NCI-H2171 treated with DMSO at 0.1 percent for 48 hours (cell line): ENCODE data around the gene CFAP43.

ENCODE experiments used
- DNase-seq: peaks from one replicate; lab custom pipeline; 2025; lab: John Stamatoyannopoulos, UW

The CFAP43 gene

DNA sequence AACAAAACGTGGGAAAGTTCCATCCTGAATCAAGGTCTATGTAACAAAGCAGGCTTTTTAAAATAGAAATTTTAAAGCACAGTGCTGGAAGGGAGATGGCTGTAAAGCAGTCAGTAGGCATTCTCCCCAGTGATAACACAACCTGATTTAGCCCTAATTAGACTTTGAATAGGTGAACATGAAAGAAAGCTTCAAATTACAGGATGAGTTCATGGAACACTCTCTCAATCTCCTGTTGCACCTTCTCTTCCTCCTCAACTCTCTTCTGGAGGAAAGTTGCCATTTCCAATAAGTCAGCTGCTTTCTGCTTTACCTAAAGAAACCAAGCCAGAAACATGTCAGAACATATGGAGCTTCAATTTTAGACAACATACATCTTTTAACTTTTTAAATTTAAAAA, 90.1 kb downstream of the CFAP43 start:
- no peak for DNase-seq

DNA sequence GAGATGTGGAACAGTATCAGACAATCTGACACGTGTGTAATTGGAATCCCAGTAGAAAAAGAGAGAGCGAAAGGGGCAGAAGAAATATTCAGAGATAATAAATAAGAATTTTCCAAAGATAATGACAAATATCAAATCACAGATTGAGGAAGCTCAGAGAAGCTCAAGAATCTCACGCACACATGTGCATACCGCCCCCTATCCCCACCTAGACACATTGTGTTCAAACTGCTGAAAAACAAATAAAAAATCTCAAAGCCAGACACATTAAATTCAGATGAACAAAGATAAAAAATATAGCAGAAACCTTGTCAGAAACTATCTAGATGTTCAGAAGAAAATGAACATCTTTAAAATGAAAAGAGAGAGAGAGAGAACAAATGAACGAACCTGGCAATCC, 92.9 kb downstream of the CFAP43 start:
- DNase-seq: no peak

DNA sequence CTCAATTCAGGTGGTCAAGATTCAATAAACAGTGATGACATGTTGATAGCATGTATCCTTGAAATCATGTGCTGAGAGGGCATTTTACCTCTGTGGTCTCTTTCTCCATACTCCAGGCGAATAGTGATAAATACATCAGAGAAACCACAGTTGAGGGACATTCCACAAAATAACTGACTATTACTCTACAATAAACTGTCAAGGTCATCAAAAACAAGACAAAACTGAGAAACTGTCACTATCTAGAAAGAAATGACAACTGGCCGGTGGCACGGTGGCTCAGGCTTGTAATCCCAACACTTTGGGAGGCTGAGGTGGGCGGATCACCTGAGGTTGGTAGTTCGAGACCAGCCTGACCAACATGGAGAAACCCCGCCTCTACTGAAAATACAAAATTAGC, 94.0 kb downstream of the CFAP43 start:
- DNase-seq: no peak

DNA sequence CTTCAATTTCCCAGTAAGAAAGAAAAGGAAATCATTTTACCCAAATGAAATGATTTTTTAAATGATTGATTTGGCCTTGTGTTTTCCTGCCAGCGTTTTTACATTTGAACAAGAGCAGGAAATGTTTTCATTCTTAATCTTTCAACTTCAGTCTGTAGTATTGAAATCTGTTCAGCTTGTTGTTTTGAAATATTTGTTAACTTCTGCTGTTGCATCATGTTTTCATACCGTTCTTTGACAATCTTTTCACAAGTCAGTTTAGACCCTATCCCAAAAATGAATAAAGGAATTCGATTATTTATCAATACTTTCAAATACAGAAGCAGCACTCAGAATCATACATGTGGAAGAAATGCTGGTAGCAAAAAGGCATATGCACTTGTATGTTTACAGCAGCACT, 102.1 kb downstream of the CFAP43 start:
- DNase-seq: no peak

DNA sequence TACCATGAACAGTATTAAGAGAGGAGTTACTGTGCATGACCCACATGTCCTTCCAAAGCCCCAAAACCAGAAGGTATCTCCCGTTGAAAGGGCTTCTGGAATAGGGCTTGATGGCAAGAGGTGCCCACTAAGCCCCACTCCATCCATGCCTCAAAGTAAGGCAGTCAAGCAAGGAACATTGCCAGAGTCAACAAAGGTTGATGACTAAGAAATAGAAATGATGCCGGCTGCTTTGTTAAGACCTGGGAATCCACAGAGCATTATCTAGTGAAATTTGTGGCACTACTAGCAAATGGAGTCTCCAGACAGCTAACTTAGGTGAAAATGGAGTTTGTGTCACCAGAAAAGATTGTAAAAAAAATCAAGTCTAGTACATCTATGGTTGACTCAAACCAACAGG, 104.0 kb downstream of the CFAP43 start:
- no peak for DNase-seq

DNA sequence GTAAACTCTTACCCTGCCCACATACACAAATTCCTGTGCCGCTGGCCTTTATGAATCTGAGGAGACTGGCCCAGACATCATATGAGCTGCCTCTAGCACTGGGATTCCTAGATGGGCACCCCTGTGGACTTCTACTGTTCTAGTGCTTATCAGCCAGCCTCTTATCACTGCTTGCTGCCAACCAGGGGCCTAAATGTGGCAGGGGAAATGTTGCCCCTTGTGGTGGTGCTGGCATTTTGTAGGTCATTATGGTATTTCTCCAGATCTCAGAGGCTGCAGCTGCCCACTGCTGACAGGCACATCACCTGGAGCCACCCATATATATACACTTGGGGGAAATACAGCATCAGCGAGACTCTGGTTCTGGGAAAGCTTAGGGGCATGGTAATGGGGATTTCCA, 104.8 kb downstream of the CFAP43 start:
- peak; percentile 16 for DNase-seq

DNA sequence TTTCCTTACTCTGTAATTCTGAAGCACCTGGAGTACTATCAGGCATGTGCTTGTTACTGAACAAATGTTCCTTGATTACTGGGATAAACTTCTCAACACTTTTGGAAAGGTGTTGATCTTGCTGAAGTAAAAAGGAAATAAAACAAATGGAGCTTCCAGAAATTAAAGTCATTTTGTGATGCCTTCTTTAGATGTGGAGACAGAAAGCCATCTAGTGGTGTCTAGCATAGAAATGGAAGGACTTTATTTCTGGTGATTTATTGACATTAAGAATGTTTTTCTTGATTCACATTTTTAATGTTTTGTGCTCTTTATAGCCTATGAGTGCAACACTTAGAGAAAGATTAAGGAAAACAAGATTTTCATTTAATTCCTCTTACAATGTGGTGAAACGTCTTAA, 108.8 kb downstream of the CFAP43 start:
- peak; percentile 39 for DNase-seq

DNA sequence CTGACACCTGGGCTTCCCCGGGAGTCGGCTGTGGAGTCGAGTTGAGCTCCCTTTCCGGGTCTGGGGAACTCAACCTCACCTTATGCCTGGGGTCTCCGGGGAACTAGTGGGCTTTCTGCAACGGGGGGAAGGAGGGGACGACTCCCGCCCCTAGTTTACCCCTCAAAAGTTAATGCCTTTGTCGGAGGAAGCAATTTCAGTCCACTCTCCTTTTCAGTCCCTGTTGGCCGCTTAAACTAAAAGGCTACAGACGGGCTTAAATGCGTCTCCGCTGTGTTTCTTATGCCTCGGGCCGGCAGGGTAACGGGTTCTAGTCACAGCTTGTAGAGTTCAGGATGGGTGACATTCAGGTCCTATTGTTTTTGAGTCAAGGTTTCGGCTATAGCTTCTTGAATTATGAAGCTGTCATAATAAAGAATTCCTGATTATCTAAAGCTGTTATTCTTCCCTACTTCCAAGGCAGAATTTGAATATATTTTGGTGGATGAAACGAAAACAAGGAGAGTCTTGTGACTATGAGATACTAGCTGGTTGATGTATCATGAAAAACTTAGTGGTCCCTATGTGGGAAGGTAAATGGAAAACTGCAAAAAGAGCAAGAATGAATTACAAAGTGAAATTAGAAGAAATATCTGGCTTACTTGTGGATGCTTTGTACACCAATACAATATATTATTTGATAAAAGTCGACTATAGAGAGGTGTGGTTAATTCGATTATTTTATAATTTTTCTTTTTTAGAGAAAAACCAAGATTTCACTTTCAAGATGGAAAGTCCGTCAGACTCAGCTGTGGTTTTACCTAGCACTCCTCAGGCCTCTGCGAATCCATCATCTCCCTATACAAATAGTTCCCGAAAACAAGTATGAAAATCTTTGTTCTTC, 109.7 kb downstream of the CFAP43 start:
- peak; percentile 58 for DNase-seq

DNA sequence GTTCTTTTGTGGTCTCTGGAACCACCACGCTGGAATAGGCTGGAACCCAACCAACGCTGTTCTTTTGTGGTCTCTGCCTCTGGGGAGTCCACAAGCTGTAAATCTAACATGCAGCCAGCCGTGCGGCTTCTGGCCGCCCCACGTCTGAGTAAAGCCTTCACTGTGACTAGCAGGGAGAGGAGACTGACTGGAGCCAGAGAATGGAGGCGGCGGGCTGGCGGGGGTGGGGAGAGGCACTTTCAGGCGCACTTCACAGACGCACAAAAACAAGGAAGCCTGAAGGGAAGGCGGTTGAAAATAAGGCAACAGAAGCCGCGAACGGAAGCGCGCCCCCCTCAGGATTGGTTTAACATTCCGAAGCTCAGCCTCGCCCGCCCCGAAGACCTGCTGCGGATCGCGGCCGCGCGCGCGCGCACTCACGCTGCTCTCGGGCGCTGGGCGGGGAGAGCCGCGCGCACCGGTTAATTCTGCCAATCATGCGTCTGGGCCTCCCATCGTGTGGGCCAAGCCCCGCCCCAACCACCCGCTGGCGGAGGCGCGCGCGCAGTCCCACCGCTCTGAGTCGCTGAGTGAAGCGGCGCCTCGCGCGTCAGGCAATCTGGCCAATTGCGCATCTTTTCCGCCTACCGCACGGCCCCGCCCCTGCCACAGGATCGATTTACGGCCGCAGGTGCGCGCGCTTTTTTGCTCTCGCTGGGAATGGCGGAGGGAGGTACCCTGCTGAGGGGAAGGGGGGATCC, 110.5 kb downstream of the CFAP43 start, which contains the start of gene SFR1:
TSS of gene SFR1 (plus strand) at position 687 of the 740 bp plus-strand sequence. CDS start at position 700, 13 bp downstream.
- peak; percentile 98 for DNase-seq

DNA sequence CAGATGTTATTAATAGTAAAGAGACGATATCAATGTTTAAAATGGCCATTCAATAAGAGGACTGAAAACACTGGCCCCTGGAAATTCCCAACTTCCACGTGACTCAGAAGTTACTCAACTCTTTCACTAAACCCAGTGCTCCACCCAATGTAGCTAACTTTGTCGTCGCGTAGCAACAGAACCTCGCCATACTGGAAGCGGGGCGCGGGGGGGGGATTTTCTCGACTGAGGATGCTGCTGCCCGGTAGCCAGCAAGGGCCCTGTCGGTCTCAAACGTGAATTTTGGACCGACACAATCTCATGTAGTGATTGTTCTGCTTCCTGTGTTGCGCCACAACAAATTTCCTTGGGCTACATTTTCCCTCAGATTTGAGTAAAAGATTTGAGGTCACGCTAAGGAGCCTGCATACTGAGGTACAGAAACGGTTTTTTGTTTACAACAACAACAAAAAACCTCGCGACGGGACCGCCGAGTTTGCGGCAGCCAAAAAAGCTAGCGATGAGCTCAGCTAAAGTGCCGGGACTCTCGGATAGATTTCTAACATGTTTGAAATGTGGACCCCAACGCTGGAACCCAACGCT, 111.2 kb downstream of the CFAP43 start:
- DNase-seq: peak; percentile 34

DNA sequence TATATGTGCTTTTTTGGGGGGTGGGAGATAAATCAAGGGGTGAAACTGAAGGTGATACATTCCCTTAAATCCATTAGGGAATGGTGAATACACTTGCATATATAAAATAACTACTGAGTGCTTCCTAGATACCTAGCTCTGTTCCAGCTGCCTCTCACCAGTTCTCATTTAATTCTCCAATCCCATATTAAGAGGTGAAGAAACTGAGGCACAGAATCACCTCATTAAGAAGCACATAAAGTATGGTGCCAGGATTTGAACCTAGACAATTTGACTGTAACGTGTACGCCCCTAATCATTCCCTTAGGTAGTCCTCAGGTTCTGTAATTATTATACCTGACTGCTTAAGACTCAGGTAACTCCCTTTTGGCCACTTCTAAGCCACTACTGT, 111.7 kb downstream of the CFAP43 start:
- DNase-seq: no peak

DNA sequence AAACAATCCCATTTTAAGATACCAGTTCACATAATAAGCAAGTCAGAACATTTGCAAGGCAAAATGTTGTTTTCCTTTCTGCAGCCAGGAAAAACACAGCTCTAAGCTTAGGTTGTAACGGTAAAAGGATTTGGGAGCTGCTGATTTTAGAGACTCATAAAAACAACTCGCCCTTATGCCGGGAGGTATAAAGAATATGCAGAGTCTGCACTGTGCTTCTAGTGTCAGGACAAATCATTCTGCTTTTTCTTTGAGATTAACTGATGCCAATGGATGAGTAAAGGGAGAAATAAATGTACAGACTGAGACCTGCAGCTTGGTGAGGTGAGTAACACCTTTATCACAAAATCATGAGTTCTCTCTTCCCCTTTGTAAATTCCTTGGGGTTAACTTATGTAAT, 112.2 kb downstream of the CFAP43 start:
- no peak for DNase-seq

DNA sequence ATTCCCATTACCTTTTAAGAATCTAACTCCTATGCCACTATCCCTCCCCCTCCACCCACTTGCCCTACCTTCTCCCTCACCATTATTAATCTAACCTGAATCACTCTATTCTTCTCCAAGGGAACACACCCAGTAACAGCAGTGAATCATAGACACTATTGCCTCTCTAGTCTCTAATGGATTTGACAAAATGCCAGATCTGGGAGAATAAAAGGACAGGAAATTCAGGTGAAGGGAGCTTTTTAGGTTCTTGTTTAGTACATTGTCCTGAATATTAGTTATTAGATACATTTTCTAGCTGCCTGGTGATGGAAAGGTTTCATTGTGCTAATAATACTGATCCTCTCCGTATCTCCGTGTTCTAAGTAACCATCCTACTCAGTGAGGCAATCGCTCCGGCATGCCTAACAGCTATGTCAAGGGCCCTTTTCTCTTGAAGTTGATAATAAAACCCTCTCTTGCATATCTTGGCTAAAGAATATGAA, 114.3 kb downstream of the CFAP43 start:
- no peak for DNase-seq

DNA sequence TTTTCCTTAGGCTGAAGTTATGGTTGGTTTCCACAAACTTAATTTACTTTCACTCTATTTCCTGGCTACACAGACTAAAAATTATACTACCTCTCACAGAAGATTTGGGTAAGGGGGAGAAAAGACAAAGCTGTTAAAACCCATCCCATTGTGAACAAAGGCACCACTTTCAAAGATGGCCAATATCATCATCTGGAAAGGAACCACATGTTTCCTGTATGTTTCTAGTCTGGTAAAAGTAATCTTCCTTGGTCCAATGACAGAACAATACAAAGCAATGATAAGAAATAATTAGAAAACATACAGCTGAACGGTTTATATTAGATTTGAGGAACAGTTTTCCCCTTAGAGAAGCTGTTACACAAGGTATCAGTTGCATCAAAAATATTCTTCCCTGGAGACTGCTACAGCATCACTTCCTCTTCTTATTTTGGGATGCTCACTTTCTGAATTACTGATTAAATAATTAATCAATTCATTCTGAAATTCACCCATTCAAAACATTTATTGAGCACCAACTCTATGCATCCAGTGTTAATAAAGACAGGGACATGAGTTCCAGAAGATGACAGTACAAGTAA, 118.7 kb downstream of the CFAP43 start:
- DNase-seq: no peak

DNA sequence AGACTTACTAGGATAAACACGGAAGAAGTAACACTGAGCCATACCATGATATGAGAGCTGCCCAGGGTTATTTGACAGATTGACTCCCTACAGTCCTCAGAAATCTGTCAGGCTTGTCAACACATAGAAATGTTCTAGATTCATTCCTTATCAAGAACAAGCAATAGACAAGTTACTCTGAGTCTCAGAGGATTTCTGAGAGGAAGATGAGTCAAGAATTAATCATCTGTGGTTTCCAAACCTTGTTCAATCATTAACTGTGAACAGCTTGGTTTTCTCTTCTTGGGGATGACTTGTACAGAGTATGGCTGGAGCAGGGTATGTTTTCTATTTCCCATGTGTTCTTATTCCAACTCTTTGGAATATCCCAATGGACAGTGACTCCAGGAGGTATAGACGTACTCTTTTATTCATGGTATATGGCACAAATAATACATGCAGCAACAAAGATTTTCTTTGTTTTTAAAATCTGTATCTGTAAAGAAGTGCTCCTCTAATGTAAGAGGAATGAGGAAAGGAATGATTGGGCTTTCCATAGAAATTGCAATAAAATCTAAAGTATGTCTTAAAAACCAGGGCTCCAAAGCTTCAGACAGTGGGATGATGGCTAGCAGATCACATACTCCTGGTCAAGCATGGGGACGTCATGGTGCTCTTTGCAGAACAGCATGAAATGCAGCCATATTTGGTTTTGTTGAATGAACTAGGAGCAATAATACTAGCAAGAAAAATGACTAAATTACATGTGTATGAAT, 122.1 kb downstream of the CFAP43 start:
- DNase-seq: no peak

DNA sequence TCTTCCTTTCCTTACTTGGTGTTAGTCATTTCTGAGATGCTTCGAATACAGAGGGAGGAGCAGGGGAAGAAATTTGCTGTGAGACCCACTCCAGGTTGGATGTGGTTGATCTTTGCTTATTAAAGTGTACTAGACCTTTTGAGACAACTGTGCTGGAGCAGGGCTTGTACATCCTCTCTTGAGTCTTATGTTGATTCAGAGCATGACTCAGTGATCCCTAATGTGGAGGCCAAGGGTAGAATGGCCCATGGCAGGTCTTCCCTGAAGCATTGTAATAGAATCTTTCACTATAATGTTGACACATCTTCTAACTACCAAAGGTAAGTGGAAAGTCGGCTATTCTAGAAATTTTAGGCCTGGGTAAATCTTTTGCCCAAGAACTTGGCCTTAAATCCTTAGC, 127.2 kb downstream of the CFAP43 start:
- no peak for DNase-seq

DNA sequence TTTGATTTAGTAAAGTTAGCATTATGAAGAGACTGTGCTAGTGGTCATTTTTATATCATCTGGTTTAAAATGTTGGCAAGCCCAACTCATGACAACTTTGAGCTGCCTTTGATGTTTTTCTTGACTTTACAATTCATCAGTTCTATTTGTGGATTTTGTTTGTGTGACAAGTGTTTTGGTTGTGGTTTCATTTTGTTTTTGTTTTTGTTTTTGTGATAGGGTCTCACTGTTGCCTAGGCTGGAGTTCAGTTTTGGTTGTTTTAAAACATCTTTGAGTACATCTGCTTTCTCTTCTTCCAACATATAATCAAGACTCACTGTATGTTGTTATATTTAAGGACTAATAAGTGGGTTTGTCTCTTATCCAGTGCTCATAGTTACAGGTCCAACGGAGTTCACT, 127.7 kb downstream of the CFAP43 start:
- DNase-seq: no peak

DNA sequence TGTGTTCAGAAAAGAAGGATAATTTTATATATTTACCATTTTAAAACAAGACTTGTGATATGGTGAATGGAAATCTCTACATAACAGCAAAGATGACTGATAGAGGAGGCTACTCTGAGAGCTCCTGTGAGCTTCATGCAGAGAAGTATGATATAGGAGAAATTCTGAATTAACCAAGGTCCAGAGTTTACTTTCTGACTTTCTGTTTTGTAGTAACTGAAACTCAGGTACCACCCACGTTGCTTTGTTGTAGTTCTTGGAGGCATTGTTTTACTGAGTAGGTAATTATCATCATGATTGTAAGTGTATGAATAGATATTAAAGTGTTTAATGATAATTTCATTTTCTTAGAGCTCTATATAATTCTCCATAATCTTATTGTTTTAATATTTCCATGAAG, 128.2 kb downstream of the CFAP43 start:
- no peak for DNase-seq

DNA sequence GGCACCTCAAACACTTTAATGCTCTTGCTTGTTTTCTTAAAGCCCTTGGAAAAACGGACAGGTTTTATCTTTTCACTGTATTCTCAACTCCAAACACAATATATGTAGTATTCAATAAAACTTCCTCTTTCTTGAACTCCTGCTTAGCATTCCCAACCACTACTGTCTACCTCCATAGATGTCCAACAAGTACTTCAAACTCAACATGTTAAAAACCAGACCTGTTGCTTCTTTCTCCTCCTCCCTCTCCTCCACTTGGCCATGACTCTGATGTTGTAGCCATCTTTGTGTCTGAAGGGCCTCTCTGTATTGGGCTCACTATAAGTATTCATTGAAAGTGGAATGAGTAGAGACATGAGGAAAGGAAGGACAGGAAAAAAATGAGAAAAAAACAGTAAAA, 130.3 kb downstream of the CFAP43 start:
- DNase-seq: no peak

DNA sequence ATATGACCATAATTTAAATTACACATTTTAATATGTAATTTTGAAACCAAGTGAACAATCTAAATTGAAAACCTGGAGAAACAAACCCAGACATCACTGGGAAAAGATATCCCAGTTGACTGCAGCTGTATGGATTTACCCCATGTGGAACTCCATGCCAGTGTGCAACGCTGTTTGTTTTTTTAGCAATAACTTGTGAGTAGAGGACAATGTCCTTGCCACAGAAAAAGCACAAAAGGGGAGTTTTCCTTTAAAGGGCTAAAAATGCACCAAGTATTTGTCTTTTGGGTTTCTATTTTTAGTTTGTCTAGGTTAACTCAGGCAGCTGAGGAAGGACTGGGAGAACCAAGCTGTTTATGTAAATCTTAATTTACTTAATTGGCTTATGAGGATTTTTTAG, 131.4 kb downstream of the CFAP43 start:
- DNase-seq: no peak

DNA sequence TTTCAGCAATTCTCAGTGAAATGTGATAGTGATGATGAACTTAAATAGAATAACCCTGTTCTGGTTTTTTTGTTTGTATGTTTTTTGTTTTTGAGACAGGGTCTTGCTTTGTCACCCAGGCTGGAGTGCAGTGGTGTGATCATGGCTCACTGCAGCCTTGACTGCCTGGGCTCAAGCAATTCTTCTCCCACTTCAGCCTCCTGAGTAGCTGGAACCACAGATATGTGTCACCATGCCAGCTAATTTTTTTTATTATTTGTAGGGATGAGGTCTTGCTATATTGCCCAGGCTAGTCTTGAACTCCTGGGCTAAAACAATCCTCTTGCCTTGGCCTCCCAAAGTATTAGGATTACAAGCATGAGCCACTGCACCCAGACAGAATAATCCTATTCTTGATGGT, 132.2 kb downstream of the CFAP43 start:
- DNase-seq: no peak

DNA sequence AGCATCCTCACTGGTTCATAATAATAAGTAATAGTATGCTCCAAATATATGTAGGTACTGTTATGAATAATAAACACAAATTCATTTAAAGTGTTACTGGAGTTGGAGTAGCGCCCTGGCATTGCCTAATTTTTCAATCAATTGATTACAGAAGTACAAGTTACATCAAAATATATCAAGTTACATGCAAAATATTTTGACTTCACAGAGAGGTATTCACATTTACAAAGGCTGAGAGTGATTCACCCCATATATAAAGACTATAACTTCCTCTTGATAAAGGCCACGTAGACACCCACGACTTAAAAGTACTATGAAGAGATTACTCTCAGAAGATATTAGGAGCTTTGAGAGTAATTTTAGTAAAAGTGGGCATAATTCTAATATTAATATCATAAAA, 132.9 kb downstream of the CFAP43 start:
- no peak for DNase-seq
